ENCODE measurements around the gene ANKRD33. TPM values are rescaled to one million over a fixed set of nuclear protein-coding genes. Genes with fewer than 3 reads are reported as not detected.
"Not testable (repeated sequence)": the region's sequence is repeated elsewhere in the genome, so short reads cannot be mapped to it uniquely, and the experiment has no call there.

The ANKRD33 gene
- total RNA-seq, 6 experiments from 2014 or later, result not detected

GRCh38 chr12:51883998-51884675, 3.8 kb upstream of the ANKRD33 start:
- Mint-ChIP-seq H3K4me3 (no peak overlapping the region), H3K9me3 (no peaks in the 10 kb centered on the region), H3K27ac (peak overlapping the region; percentile 6; the same call in 1 of the 2 replicates), H3K27me3 (ENCODE audit: insufficient read depth) (no peaks in the 10 kb centered on the region), H3K36me3 (ENCODE audit: low read depth) (peaks cover 8% of the 10 kb centered on the region; the same call in 1 of the 2 replicates), H3K4me1 (ENCODE audit: low read depth) (peaks cover 33% of the 10 kb centered on the region)
- no peak for DNase-seq
- TF ChIP-seq CTCF (IDR thresholded peaks at IDR 0.05), result no peak

- no peak for TF ChIP-seq CTCF (IDR thresholded peaks at IDR 0.05)
- Mint-ChIP-seq H3K4me1 (ENCODE audit: low read depth) (peaks cover 33% of the 10 kb centered on the region), H3K9me3 (no peaks in the 10 kb centered on the region), H3K27ac (peak overlapping the region; percentile 95), H3K27me3 (ENCODE audit: insufficient read depth) (no peaks in the 10 kb centered on the region), H3K36me3 (ENCODE audit: low read depth) (peaks cover 8% of the 10 kb centered on the region; the same call in 1 of the 2 replicates), H3K4me3 (no peak overlapping the region; the same call in 1 of the 2 replicates)
- peak; percentile 63 for DNase-seq
Observed at GRCh38 chr12:51884676-51885229, 3.1 kb upstream of the ANKRD33 start.

GRCh38 chr12:51885294-51886020, 2.4 kb upstream of the ANKRD33 start:
- not testable (repeated sequence) for H3K4me3 Mint-ChIP-seq; H3K27me3 Mint-ChIP-seq (ENCODE audit: insufficient read depth); DNase-seq; H3K9me3 Mint-ChIP-seq; H3K36me3 Mint-ChIP-seq (ENCODE audit: low read depth)
- Mint-ChIP-seq H3K4me1 (ENCODE audit: low read depth) (peaks cover 33% of the 10 kb centered on the region), H3K27ac (peak overlapping the region; percentile 95)

GRCh38 chr12:51886021-51886710, 1.7 kb upstream of the ANKRD33 start:
- TF ChIP-seq CTCF (IDR thresholded peaks at IDR 0.05), result no peak

GRCh38 chr12:51888316-51889215, 663 bp downstream of the ANKRD33 start:
- Mint-ChIP-seq H3K27me3 (ENCODE audit: insufficient read depth) (no peaks in the 10 kb centered on the region), H3K9me3 (no peaks in the 10 kb centered on the region), H3K36me3 (ENCODE audit: low read depth) (peaks cover 8% of the 10 kb centered on the region; the same call in 1 of the 2 replicates), H3K27ac (no peak overlapping the region), H3K4me3 (no peak overlapping the region), H3K4me1 (ENCODE audit: low read depth) (peaks cover 33% of the 10 kb centered on the region)
- no peak for TF ChIP-seq CTCF (IDR thresholded peaks at IDR 0.05)
- no peak for DNase-seq

More at GRCh38 chr12:51886021-51886710, 1.7 kb upstream of the ANKRD33 start:
- Mint-ChIP-seq H3K4me3 (peak overlapping the region; percentile 75), H3K4me1 (ENCODE audit: low read depth) (peaks cover 33% of the 10 kb centered on the region), H3K9me3 (no peaks in the 10 kb centered on the region), H3K27me3 (ENCODE audit: insufficient read depth) (no peaks in the 10 kb centered on the region), H3K27ac (peak overlapping the region; percentile 95), H3K36me3 (ENCODE audit: low read depth) (peaks cover 8% of the 10 kb centered on the region; the same call in 1 of the 2 replicates)
- peak; percentile 97 for DNase-seq

Data from HFFc6 (cell line).